Thyroid gland (tissue), 4 donors: ENCODE results near the gene RASGRP3.

Experiments used
- CTCF ChIP-seq, 6 experiments: fragments of 200-600 bp in 3 of 6; fragments of 450-650 bp in 3 of 6; sonication (generic) in 3 of 6; IDR thresholded peaks; one replicate each; pipeline ENCODE4 v1.5.1; 2016 to 2019; ENCODE audit warnings: antibody characterized with exemption in 6 of 6, mild to moderate bottlenecking in 2 of 6, inconsistent platforms in 1 of 6, moderate library complexity in 1 of 6
- POLR2A ChIP-seq, 2 donors: fragments of 450-650 bp; IDR thresholded peaks; one replicate each; pipeline ENCODE4 v1.6.1; 2017; ENCODE audit warnings: antibody characterized with exemption in 2 of 2, mild to moderate bottlenecking in 2 of 2, moderate library complexity in 1 of 2

- TF ChIP-seq CTCF (IDR thresholded peaks at IDR 0.05) (no peak), POLR2A (IDR thresholded peaks at IDR 0.05) (no peak)
These were observed 20.8 kb downstream of the RASGRP3 start for GRCh38 chr2:33497221-33497650.
